H9 (cell line): ENCODE data around the gene REC114. TPM values are rescaled to one million over a fixed set of nuclear protein-coding genes. Genes with fewer than 3 reads are reported as not detected.
"Not testable (repeated sequence)": the region's sequence is repeated elsewhere in the genome, so short reads cannot be mapped to it uniquely, and the experiment has no call there.

ENCODE experiments used
- DNase-seq: peaks from one replicate; pipeline ENCODE4 v3.0.0-alpha.2; 2017
- H2AFZ ChIP-seq: one replicate; pipeline ENCODE4 v1.6.1; 2013; ENCODE audit warnings: mild to moderate bottlenecking, low read length, control low read depth, moderate library complexity
- H2AK5ac ChIP-seq: 2 replicates; pipeline ENCODE4 v1.6.1; 2013; ENCODE audit warnings: low read length, control low read depth, mixed read lengths; ENCODE audit not compliant: insufficient read length
- H2BK120ac ChIP-seq: one replicate; pipeline ENCODE4 v1.6.1; 2013; ENCODE audit warnings: low read depth, mild to moderate bottlenecking, low read length, control low read depth, inconsistent platforms; ENCODE audit not compliant: poor library complexity, severe bottlenecking
- H2BK12ac ChIP-seq: 2 replicates; pipeline ENCODE4 v1.6.1; 2013; ENCODE audit warnings: low read length, control low read depth, mixed read lengths, low read depth; ENCODE audit not compliant: insufficient read length
- H2BK15ac ChIP-seq: 2 replicates; pipeline ENCODE4 v1.6.1; 2013; ENCODE audit warnings: low read depth, low read length, control low read depth
- H2BK20ac ChIP-seq: one replicate; pipeline ENCODE4 v1.6.1; 2013; ENCODE audit warnings: low read depth, mild to moderate bottlenecking, low read length, control low read depth, inconsistent platforms; ENCODE audit not compliant: poor library complexity, severe bottlenecking
- H2BK5ac ChIP-seq: 2 replicates; pipeline ENCODE4 v1.6.1; 2013; ENCODE audit warnings: low read length, control low read depth, mixed read lengths; ENCODE audit not compliant: insufficient read length
- H3K14ac ChIP-seq: 2 replicates; pipeline ENCODE4 v1.6.1; 2013; ENCODE audit warnings: low read length, control low read depth; ENCODE audit not compliant: insufficient read depth
- H3K18ac ChIP-seq: 2 replicates; pipeline ENCODE4 v1.6.1; 2013; ENCODE audit warnings: low read depth, mild to moderate bottlenecking, mixed read lengths, low read length, control low read depth; ENCODE audit not compliant: insufficient read length
- H3K23ac ChIP-seq: 2 replicates; pipeline ENCODE4 v1.6.1; 2013; ENCODE audit warnings: low read length, control low read depth, mixed read lengths, low read depth; ENCODE audit not compliant: insufficient read length
- H3K23me2 ChIP-seq: 2 replicates; pipeline ENCODE4 v1.6.1; 2013; ENCODE audit warnings: low read depth, mild to moderate bottlenecking, mixed read lengths, low read length, control low read depth; ENCODE audit not compliant: insufficient read length, poor library complexity, severe bottlenecking
- H3K27ac ChIP-seq: 2 replicates; pipeline ENCODE4 v1.5.1; 2013; ENCODE audit warnings: low read length, control low read depth, mixed read lengths, low read depth; ENCODE audit not compliant: insufficient read length
- H3K27me3 ChIP-seq: 2 replicates; pipeline ENCODE4 v1.6.1; 2013; ENCODE audit warnings: low read length, control low read depth, inconsistent platforms; ENCODE audit not compliant: insufficient read depth
- H3K4ac ChIP-seq: 2 replicates; pipeline ENCODE4 v1.6.1; 2013; ENCODE audit warnings: low read depth, mild to moderate bottlenecking, control low read depth, inconsistent platforms, low read length, moderate library complexity
- H3K4me1 ChIP-seq: 2 replicates; pipeline ENCODE4 v1.6.1; 2013; ENCODE audit warnings: low read length, control low read depth, inconsistent platforms; ENCODE audit not compliant: insufficient read depth
- H3K4me2 ChIP-seq: 2 replicates; pipeline ENCODE4 v1.6.1; 2013; ENCODE audit warnings: low read length, control low read depth, mixed read lengths; ENCODE audit not compliant: insufficient read length, insufficient read depth
- H3K56ac ChIP-seq: 2 replicates; pipeline ENCODE4 v1.6.1; 2013; ENCODE audit warnings: low read depth, mild to moderate bottlenecking, mixed read lengths, low read length, control low read depth; ENCODE audit not compliant: insufficient read length
- H3K79me1 ChIP-seq: 2 replicates; pipeline ENCODE4 v1.6.1; 2013; ENCODE audit warnings: low read depth, mild to moderate bottlenecking, moderate library complexity, low read length, control low read depth, inconsistent platforms; ENCODE audit not compliant: insufficient read depth, poor library complexity, severe bottlenecking
- H3K79me2 ChIP-seq: 2 replicates; pipeline ENCODE4 v1.6.1; 2013; ENCODE audit warnings: low read length, control low read depth, inconsistent platforms; ENCODE audit not compliant: insufficient read depth
- H3K9ac ChIP-seq: 2 replicates; pipeline ENCODE4 v1.6.1; 2013; ENCODE audit warnings: low read length, control low read depth, mixed read lengths; ENCODE audit not compliant: insufficient read length; ENCODE audit errors: extremely low read depth
- H3K9me3 ChIP-seq: one replicate; pipeline ENCODE4 v1.6.1; 2013; ENCODE audit warnings: low read depth, low read length, inconsistent platforms; ENCODE audit not compliant: control insufficient read depth
- H3T11ph ChIP-seq: one replicate; pipeline ENCODE4 v1.6.1; 2013; ENCODE audit warnings: mild to moderate bottlenecking, low read length, control low read depth, inconsistent platforms
- H4K20me1 ChIP-seq: one replicate; pipeline ENCODE4 v1.6.1; 2013; ENCODE audit not compliant: control insufficient read depth, insufficient read length, insufficient read depth
- H4K5ac ChIP-seq: 2 replicates; pipeline ENCODE4 v1.6.1; 2013; ENCODE audit warnings: low read depth, mild to moderate bottlenecking, mixed read lengths, low read length, control low read depth; ENCODE audit not compliant: insufficient read length
- H4K8ac ChIP-seq: replicated peaks from 2 replicates; pipeline ENCODE4 v1.6.1; 2013; ENCODE audit warnings: low read length, control low read depth, mixed read lengths, low read depth; ENCODE audit not compliant: insufficient read length
- H4K91ac ChIP-seq: 2 replicates; pipeline ENCODE4 v1.6.1; 2013; ENCODE audit warnings: low read depth, mild to moderate bottlenecking, moderate library complexity, mixed read lengths, low read length, control low read depth; ENCODE audit not compliant: insufficient read length
- H3K27ac Mint-ChIP-seq, 3 experiments: 2 replicates in 2 of 3; 3 replicates in 1 of 3; pipeline ENCODE4 v1.8.0; 2020 to 2021; ENCODE audit warnings: mixed read lengths in 3 of 3, mild to moderate bottlenecking in 1 of 3, moderate library complexity in 1 of 3
- H3K27me3 Mint-ChIP-seq: 2 replicates; pipeline ENCODE4 v1.8.0; 2021; ENCODE audit warnings: low read depth, mild to moderate bottlenecking, moderate library complexity, mixed read lengths
- H3K36me3 Mint-ChIP-seq, 3 experiments: 2 replicates in 2 of 3; 3 replicates in 1 of 3; pipeline ENCODE4 v1.8.0; 2020 to 2021; ENCODE audit warnings: low read depth in 3 of 3, mixed read lengths in 3 of 3; ENCODE audit not compliant: insufficient read depth in 1 of 3
- H3K4me1 Mint-ChIP-seq, 2 experiments: 2 replicates each; pipeline ENCODE4 v1.8.0; 2020; ENCODE audit warnings: mixed read lengths in 2 of 2
- H3K4me3 Mint-ChIP-seq, 2 experiments: 2 replicates in 1 of 2; 3 replicates in 1 of 2; pipeline ENCODE4 v1.8.0; 2020 to 2021; ENCODE audit warnings: mild to moderate bottlenecking in 2 of 2, mixed read lengths in 2 of 2, moderate library complexity in 1 of 2
- H3K9me3 Mint-ChIP-seq, 2 experiments: 2 replicates in 1 of 2; 3 replicates in 1 of 2; pipeline ENCODE4 v1.8.0; 2020; ENCODE audit warnings: mild to moderate bottlenecking in 2 of 2, mixed read lengths in 2 of 2, moderate library complexity in 1 of 2
- WGBS: extraction: QIAGEN DNeasy Blood & Tissue Kit; methylation state at CpG from one replicate; pipeline ENCODE4 v1.1.7; 2013; ENCODE audit warnings: missing lambda C conversion rate, low lambda C conversion rate, mixed read lengths; ENCODE audit not compliant: insufficient read length; ENCODE audit errors: extremely low coverage; 5-methylcytosine and 5-hydroxymethylcytosine counted together
- total RNA-seq: library from RNA; stranded (reverse); gene quantifications from 2 replicates; pipeline ENCODE4 v1.2.1, GENCODE V29; 2021
- TF ChIP-seq, protein P1 (sequence below): fragments of 200-600 bp; sonication (generic); conservative IDR thresholded peaks from 3 replicates; pipeline ENCODE4 v1.8.0; 2021; ENCODE audit warnings: antibody characterized with exemption, mild to moderate bottlenecking

The REC114 gene
- total RNA-seq, 1 experiment from 2014 or later: not detected

DNA sequence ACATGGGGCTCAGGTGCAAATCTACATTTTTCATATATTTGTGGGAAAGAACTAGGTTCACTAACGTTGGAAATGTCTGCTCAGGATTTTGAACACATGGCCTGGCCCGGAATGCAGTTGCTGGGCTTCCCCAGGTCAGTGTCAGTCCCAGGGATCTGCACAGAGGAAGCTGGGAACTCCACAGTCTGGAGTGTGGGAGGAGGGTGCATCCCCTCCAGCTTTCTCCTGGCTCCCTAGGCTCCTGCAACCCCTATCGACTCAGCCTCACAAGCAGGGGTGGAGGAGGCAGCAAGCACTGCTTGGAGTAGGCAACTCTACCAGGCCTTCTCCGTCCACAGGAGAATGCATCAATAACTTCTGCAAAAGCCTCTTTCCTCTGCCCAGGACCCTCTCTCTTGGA, 44.1 kb upstream of the REC114 start:
- no peaks in the 10 kb centered on the region for H3K27me3 ChIP-seq
- H3K4me1 Mint-ChIP-seq: peaks cover 23 to 26% of the 10 kb centered on the region in 2 experiments
- H3K4me3 Mint-ChIP-seq: no peak overlapping the region
- peaks cover 4% of the 10 kb centered on the region; the same call in 1 of the 2 replicates for H3K27me3 Mint-ChIP-seq
- H2BK20ac ChIP-seq: no peak overlapping the region
- DNase-seq: no peak
- no CpG with 5 or more reads among the region's 4 CpGs for WGBS
- no peak overlapping the region for H2BK5ac ChIP-seq
- no peak overlapping the region for H4K5ac ChIP-seq
- H3K4me1 ChIP-seq: peaks cover 8% of the 10 kb centered on the region; the same call in 1 of the 2 replicates
- no peak overlapping the region for H2BK120ac ChIP-seq
- H2AFZ ChIP-seq: no peak overlapping the region
- no peaks in the 10 kb centered on the region for H3K79me1 ChIP-seq
- H3K9me3 Mint-ChIP-seq: no peaks in the 10 kb centered on the region
- H3K79me2 ChIP-seq: no peaks in the 10 kb centered on the region
- no peak overlapping the region for H3K14ac ChIP-seq
- no peak overlapping the region for H3K27ac Mint-ChIP-seq
- TF ChIP-seq, protein P1, sequence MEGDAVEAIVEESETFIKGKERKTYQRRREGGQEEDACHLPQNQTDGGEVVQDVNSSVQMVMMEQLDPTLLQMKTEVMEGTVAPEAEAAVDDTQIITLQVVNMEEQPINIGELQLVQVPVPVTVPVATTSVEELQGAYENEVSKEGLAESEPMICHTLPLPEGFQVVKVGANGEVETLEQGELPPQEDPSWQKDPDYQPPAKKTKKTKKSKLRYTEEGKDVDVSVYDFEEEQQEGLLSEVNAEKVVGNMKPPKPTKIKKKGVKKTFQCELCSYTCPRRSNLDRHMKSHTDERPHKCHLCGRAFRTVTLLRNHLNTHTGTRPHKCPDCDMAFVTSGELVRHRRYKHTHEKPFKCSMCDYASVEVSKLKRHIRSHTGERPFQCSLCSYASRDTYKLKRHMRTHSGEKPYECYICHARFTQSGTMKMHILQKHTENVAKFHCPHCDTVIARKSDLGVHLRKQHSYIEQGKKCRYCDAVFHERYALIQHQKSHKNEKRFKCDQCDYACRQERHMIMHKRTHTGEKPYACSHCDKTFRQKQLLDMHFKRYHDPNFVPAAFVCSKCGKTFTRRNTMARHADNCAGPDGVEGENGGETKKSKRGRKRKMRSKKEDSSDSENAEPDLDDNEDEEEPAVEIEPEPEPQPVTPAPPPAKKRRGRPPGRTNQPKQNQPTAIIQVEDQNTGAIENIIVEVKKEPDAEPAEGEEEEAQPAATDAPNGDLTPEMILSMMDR: no peak
- H4K8ac ChIP-seq: no peak overlapping the region
- H2BK15ac ChIP-seq: no peak overlapping the region
- no peak overlapping the region for H3K4ac ChIP-seq
- H3K9ac ChIP-seq: no peak overlapping the region
- H3K23me2 ChIP-seq: no peaks in the 10 kb centered on the region
- H3K4me2 ChIP-seq: no peak overlapping the region
- H3T11ph ChIP-seq: no peak overlapping the region
- no peak overlapping the region for H2AK5ac ChIP-seq
- H3K56ac ChIP-seq: no peak overlapping the region
- no peak overlapping the region for H3K23ac ChIP-seq
- no peak overlapping the region for H2BK12ac ChIP-seq
- H4K91ac ChIP-seq: no peak overlapping the region
- no peaks in the 10 kb centered on the region for H3K36me3 Mint-ChIP-seq
- H3K18ac ChIP-seq: no peak overlapping the region
- H4K20me1 ChIP-seq: no peaks in the 10 kb centered on the region
- no peak overlapping the region for H3K27ac ChIP-seq
- no peaks in the 10 kb centered on the region for H3K9me3 ChIP-seq

DNA sequence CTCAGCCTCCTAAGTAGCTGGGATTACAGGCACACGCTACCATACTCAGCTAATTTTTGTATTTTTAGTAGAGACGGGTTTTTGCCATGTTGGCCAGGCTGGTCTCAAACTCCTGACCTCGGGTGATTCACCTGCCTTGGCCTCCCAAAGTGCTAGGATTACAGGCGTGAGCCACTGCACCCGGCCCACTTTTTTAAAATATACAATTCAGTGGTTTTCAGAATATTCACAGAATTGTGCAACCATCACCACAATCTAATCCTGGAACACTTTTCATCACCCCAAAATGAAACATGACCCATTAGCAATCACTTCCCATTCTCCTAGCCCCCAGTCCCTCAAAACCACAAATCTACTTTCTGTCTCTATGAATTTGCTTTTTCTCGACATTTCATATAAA, 42.7 kb upstream of the REC114 start:
- H4K20me1 ChIP-seq, H3K9me3 Mint-ChIP-seq: not testable (repeated sequence)

More for the DNA sequence above, 42.7 kb upstream of the REC114 start:
- no CpG with 5 or more reads among the region's 6 CpGs for WGBS
- H3K4me3 Mint-ChIP-seq, H3K36me3 Mint-ChIP-seq, H2BK15ac ChIP-seq, DNase-seq, H3K56ac ChIP-seq, H3K27ac Mint-ChIP-seq, H3K4ac ChIP-seq, H3K18ac ChIP-seq, H3K14ac ChIP-seq, H3T11ph ChIP-seq, H3K79me1 ChIP-seq, H3K27me3 ChIP-seq, H3K79me2 ChIP-seq, H2AK5ac ChIP-seq, H3K9me3 ChIP-seq, H3K4me2 ChIP-seq, H3K4me1 ChIP-seq, H2BK12ac ChIP-seq, H4K5ac ChIP-seq, H3K23ac ChIP-seq, H2BK5ac ChIP-seq, H3K27ac ChIP-seq, H3K23me2 ChIP-seq, H4K8ac ChIP-seq, H2AFZ ChIP-seq, H3K27me3 Mint-ChIP-seq, H2BK120ac ChIP-seq, H2BK20ac ChIP-seq, H3K9ac ChIP-seq, H4K91ac ChIP-seq: not testable (repeated sequence)
- H3K4me1 Mint-ChIP-seq: peaks cover 22 to 25% of the 10 kb centered on the region in 2 experiments
